NCI-H748 treated with DMSO at 0.1 percent for 48 hours (cell line): ENCODE measurements around the gene PPCS.

Experiments used
- DNase-seq: peaks from one replicate; lab custom pipeline; 2025; lab: John Stamatoyannopoulos, UW

Gene PPCS

DNA sequence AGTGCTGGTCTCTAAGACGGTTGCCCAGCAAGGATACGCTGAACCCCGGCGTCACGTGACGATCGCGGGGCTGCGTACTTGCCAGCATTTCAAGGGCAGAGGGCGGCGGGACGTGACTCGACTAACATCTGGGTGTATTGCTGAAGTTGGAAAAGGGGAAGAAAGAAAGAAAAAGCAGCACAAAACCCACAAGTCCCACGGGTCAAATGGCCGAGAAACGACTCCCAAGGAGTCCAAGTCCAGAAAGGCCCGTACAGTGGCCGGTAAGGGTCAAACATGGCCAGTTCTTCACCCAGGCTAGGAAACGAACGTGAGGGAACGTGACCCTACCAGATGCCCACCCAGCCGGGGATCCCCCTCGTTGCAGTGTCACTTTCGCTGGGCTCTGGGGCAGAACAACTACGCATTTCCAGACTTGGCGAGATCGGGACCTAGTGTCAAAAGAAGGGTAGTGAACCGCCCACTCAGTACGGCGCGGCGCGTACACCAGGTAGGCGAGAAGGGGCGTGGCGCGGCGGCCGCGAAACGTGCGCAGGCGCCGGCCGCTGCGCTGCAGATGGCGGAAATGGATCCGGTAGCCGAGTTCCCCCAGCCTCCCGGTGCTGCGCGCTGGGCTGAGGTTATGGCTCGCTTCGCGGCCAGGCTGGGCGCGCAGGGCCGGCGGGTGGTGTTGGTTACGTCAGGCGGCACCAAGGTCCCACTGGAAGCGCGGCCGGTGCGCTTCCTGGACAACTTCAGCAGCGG is at the start of gene PPCS, which contains the start of gene ZMYND12:
Gene PPCS, plus strand, starts transcription at position 534 of the 744 bp plus-strand sequence. Its CDS starts 23 bp downstream, at position 557.
Gene ZMYND12, minus strand, starts transcription at position 13 of the 744 bp plus-strand sequence. CDS start 25 bp downstream, outside the sequence.
- DNase-seq = peak; percentile 100

DNA sequence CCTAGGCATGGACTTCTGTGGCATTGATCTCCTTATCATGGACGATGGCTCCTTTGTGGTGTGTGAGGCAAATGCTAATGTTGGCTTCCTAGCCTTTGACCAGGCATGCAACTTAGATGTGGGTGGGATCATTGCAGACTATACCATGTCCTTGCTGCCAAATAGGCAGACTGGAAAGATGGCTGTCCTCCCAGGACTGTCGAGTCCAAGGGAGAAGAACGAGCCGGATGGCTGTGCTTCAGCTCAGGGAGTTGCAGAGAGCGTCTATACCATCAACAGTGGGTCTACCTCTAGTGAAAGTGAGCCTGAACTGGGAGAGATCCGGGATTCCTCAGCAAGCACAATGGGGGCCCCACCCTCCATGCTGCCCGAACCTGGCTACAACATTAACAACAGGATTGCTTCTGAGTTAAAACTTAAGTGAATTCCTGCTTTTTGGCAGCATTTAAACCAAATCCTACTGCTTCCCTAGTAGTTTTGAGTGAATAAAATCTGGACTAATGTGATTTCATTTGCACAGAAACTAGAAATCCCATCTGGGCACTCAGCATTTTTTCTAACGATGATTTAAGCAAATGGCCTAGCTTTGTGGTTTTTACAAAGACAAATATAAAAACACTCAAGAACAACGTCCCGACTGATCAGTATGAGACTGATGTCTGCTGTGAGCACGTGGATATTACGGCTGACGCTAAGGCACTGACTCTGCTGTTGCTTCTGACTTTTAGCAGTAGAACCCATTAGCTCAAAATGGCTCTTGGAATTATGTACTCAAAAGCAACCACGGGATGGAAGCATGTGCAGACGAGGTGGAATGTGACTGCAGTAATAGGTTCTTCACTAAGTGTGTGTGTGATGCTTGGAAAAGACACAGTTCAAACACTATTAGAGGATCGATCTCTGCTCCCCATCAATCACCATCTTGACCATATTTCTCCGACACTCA is 41.5 kb upstream of the PPCS start:
- no peak for DNase-seq

DNA sequence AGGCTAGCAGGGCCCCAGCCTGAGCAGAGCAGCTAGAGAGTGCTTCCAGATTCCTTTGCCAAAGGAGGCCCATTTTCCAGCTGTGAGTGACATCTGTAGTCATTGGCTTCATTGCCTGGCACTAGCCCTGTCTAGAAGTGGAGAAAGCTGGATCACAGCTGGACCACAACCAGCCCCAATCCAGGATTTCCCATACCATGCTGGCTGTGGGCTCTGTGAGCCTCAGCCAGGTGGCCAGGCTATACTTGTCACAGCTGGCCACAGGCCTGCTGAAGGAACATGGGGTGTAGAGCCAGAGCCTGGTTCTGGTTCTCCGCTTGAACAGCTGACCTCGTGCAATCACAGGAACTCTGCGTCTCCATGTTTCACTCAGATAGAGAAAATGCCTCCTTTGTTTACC is 39.2 kb upstream of the PPCS start:
- no peak for DNase-seq

DNA sequence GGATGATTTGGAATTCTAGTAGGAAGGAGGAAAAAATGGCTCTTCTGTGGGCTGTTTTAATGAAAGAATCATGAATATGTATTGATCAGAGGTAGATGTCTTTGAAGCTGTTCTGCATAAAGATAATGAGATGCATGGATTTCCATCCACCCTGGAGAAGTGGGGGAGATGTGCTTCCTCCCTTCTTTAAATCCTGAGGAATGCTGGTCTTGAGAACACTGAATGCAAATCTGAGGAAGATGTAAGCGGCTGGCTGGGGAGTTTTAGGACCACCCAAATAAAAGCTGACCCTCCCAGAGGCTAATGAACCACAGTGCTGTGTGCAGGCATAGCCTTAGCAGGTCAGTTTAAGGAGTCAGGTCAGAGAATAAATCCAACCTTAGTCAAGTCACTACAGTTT is 37.8 kb upstream of the PPCS start:
- DNase-seq = no peak

DNA sequence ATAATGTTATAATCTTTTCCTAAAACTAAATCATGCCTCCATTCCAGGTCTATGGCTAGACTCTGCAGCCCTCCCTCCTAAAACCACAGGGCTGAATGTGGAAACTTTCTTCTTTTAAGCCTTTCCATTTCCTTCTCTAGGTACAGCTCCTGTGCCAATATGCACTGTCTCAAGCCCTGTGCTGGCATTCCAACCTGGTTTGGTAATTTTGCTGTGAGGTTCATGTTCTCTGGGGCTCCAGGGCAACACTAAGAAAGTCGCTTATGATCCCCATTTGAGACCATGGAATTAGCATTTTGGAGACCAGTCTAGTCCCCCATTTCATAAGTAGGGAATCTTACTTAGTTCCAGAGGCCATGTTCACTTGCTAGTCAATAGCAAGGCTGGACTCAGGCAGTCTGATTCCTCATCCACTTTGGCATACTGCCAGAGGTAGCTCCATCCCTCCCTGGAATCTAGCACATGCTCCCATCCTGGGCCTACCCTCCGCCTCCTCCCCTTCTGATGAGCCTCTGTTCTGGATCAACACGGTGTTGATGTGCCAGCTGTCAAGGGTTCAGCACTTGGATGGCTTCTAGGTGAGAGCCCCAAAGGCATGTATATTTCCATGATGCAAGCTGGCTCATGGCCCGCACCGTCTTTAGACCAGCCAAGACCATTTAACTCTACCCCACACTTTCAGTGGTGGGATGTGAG is 37.1 kb upstream of the PPCS start:
- no peak for DNase-seq

DNA sequence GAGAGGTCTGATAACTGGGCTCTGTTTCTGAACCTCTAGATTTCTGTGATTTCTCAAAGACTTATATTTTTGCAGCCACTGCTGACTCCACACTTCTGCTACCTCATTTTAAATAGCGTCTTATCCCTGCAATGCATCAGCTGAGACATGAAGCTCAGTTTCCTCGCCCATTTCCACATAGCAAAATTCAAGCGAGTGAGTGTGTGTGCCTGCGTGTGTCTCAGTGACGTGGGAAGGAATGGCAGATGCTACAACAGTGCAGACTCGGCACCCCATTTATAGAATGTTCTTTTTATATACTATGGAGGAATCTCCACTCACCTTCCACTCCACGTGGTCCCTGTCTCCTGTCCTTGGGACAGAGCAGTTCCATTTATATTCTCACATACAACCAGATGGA is 36.2 kb upstream of the PPCS start:
- DNase-seq = no peak

DNA sequence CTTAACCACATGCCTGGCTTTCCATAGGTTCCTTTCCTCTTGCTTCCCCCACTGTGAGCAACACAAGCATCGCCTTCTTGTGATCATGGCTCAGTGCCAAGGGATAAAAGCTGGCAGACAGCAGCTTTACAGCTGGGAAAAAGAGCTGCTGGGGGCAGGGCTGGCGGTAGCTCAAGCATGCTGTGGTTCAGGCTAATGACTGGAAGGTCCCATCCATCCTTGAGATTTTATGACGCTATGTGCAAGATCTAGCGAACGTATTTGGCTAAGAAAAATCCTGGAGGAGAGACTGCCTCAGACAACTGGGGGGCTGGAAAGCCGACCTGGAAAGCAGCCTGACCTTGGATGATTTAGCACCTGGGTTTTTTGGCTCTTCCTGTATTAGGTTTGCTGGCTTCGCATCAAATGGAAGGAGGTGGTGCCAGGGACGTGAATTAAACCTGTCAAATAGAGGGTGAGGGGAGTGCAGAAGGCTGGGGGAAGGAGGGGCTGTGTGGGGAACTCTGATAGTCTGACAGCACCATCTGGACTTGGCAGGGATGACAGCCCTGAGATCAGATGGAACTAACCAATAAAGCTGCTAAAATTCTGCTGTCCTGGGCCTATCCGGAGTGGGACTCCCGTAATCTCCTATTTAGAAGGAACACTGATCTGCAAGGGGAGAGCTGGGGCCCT is 35.3 kb upstream of the PPCS start:
- peak; percentile 100 for DNase-seq

DNA sequence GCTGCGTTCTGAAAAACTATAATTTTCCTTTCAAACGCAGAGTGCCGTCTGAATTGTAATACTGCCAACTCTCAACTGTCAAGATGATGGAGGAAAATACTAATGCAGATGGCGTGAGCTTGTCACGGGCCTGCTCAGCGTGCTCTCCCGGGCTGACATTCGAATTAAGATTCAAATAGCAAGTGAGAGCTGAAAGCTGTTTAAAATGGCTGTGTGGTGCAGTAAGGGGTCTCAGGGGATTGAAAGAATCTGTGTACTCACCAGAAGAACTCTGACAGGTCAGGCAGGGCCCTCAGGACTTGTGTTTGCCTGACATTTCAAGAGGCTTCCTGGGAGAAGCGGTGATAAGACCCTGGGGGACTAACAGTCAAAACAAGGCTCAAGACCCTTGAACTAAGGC is 33.6 kb upstream of the PPCS start:
- DNase-seq = no peak

DNA sequence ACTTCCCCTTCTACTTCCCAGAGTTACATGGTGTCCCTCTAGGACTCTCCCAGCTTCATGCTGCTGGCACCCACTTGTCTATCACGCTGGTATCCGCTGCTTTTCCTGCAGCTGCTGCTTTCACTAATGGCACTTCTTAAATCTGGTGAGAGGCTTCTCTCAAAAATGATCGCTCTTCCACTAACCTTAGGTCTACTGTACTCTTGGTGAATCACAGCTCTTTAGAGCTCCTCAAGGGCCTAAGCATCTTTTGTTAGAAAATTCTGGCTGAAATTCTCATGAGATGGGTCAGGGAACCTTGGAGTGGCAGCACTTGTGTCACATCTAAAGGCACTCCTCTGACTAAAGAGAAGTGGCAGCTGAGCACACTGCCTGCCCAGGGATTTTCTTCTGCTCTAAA is 32.7 kb upstream of the PPCS start:
- no peak for DNase-seq

DNA sequence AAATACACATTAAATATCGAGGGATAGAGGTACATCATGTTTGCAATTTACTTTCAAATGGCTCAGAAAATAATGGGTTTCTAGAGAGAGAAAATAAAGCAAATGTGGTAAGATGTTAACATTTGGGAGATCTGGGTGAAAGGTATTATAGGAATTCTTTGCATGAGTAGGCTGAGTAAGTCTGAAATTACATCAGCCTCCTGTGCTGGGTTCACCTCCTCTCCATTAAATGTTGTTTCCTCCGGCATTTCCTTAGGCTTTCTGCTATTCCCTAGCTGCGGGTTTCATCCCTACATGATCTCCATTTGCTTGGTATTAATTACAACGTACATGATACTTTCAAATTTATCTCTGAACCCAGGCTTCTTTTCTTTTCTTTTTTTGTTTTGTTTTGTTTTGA is 32.1 kb upstream of the PPCS start:
- DNase-seq = no peak

DNA sequence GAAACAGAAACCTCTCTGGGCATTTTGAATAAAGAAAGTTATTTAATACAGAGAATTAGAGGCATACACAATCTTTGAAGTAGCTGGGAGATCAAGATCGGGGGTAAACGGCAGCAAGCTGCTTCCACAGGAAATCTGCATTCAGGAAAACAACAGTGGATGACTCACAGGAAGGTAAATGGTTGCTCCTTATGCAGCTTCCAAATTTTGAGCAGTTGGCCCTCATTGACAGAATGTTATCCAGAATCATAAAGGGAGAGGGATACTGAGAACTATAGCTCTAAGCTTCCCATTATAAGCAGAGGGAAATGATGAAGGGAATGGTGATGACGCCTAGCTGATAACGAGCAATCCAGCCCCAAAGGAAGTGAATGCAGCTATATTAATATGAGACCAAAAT is 29.1 kb upstream of the PPCS start:
- DNase-seq = no peak

DNA sequence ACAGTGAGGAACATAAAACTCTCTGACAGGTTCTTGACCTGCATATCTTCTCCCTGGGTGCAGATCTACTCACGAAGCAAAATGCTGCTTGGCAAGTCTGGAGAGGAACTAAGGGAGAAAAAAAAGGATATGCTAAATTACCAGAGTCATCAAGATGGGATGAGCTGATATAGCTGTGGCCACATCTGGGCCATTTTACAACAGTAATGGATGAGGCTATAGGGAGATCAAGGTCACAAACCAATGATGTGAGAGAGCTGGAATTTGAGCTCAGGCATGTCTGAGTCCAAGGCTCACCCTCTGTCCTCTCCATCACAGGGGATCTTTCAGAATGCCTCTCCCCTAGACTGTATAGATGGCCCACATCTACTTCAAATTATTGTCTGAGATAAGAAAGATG is 26.7 kb upstream of the PPCS start:
- DNase-seq = no peak

DNA sequence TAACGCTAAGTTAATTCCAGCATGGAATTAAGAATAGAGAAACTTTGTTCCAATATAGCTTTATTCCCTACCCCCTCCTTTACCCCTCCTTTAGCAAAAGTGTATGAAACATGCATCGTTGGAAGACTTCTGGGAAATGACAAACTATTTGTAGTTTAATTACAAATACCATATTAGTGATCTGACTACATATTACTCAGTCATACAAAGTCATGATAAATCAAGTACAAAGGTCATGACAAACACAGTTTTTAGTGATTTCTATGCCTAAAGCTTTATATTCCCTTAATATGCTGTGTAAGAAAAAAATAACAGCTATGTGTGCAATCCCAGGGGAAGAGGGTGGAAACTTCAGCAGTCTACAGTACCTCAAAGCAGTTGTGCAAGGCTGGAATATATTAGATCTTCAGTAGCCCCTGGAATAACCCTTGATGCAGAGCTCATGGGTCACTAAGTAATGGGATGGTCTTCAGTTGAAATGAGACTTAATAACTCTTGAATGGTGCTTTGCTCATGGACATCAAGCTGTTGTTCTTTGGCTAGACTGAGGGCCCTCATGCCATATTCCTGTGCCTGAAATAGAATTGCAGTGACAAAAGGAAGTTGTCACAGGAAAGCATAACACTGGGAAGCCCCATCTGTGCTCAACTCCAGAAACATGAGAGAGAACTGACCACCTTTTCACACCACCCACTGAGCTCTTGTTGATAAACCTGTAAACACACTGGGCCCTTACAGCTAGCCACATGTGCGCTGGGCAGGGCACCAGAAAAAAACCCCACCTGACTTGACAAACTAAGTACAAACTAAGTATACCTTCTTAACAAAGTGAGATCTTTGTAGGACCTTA is 25.8 kb upstream of the PPCS start:
- DNase-seq = no peak

DNA sequence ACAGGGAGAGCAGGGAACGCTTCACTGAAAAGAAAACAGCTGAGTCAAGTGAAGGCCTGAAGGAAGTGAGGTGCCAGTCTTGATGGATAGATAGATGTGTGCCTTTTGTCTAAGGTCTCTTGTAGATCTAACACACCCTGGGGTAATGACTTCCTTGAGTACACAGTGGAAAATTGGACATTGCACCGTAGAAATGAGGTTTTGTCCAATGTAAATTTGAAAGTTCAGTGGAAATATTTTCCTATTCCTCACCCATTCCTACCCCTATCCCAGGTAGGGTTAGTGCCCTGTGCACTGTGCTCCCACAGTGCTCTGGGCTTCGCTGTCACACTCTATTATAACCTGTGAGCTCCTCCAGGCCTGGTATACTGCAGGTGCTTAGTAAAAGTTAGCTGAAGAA is 24.8 kb upstream of the PPCS start:
- no peak for DNase-seq

DNA sequence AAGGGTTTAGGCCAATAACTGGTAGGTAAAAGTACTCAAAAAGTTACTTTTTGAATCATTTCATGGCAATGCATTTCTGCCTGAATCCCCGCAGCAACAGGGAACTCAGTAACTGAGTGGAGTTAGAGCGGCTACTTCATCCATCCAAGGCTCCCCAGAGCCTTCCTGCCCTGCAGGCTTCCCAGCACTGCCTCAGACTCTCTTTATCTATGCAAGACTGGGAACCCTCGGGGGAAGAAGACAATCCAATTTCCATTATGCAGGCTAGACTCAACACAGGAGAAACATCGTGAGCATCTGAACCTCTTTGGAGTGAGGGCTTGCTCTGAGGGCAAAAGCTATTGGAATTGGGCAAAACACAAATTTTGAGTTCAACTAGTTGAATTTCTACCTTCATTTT is 23.6 kb upstream of the PPCS start:
- no peak for DNase-seq

DNA sequence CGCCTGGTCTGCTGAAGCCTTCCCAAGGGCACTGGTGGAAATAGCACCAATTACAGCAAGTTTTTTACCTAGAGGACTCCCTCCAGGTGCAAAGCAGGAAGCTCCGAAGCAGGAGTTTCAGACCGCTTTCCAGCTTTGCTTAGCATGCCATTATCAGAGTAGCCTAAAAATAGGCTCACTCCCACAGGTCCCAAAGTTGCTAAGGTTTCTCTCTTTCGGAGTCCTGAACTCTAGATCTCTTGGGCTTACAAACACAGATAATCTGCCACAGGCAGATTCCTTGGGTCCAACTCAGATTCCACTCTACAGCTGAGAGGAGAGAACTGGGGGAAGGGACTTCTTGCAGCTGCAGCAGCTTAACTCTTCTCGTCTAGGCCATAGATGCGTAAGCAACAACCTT is 23.0 kb upstream of the PPCS start:
- no peak for DNase-seq

DNA sequence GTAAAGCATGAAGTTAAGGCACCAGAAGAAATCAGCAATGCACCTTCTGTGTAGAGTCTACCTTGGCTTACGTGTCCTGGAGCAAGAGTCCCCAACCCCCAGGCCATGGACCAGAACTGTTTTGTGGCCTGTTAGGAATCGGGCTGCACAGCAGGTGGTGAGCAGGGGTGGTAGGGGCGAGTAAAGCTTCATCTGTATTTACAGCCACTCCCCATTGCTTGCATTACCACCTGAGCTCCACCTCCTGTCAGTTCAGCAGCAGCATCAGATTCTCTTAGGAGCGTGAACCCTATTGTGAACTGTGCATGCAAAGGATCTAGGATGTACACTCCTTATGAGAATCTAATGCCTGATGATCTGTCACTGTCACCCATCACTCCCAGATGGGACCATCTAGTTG is 22.0 kb upstream of the PPCS start:
- DNase-seq = no peak

DNA sequence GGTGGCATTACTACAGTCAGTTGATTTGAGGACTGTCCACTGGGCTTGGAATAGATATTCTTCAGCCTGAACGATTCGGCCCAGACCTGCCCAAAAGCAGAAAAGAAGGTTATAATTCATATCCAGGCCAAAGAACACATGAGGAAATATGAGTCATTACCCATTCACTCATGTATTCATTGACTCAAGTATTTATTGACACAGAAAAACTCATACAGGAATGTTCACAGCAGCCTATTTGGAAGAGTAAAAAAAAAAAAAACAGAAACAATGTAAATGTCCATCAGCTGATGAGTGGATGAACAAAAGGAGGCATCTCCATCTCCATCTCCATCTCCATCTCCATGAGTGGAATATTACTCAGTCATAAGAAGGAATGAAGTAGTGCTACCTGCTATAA is 16.4 kb upstream of the PPCS start:
- no peak for DNase-seq

DNA sequence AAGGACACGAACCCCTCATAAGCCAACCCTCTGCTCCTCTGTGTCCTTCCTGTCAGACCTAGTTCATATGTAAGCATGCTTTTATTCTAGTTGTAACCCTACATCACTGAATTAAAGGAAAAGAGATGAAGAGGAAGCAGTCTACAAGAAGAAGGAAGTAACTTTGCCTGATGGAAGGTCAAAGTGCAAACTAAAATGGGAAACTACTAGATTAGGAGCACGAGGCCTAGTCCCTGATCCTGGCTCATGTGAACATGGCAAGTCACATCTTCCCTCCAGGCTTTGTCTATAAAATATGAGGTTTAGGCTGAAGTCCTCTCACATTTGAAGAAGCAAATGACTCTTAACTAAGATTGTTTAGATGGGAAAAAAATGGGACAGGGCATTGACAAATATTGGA is 13.7 kb upstream of the PPCS start:
- DNase-seq = no peak

DNA sequence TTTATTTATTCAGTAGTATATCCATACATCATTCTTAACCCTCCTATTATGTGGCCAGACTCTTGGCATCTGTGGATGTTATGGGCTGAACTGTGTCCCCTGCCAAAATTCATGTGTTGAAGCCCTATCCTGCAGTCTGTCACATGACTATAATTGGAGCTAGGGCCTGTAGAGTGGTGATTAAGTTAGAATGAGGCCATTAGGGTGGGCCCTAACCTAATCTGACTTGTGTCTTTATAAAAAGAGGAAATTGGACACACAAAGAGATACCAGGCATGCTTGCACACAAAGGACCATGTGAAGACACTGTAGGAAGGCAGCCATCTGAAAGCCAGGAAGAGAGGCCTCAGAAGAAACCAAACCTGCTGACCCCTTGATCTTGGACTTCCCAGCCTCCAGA is 7.1 kb upstream of the PPCS start:
- no peak for DNase-seq

DNA sequence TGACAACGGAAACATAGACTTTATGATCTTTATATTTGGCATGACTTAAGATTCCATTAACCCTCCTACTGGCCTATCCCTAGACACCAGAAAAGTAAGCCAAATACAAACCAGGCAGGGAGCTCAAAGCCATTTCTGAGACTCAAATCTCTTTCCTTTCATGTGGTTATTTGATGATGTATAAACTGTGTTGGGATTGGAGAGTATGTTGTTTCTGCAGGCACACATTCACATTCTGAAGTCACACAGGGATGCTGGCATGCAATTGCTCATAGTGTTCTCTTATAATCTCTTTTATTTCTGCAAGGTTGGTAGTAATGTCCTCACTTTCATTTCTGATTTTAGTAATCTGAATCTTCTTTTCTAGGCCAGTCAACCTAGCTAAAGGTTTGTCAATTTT is 6.3 kb upstream of the PPCS start:
- no peak for DNase-seq
